Caco-2 (cell line): ENCODE measurements around the gene YWHAG. TPM values are rescaled to one million over a fixed set of nuclear protein-coding genes. Genes with fewer than 3 reads are reported as not detected.
"Not testable (repeated sequence)": the region's sequence is repeated elsewhere in the genome, so short reads cannot be mapped to it uniquely, and the experiment has no call there.

Experiments
- BruUV-seq: library from RNA; stranded (reverse); fragments of 400-500 nt; replicated peaks from 2 replicates; lab custom pipeline; 2021; lab: Mats Ljungman, UMichigan
- CTCF ChIA-PET: fragments of 300-600 bp; sonication (Branson Sonifier 250); formaldehyde crosslinking; loops from one replicate; lab custom pipeline; 2022; ENCODE audit warnings: antibody characterized with exemption; lab: Charles Lee
- POLR2A ChIA-PET: fragments of 300-600 bp; sonication (Branson Sonifier 250); formaldehyde crosslinking; loops from one replicate; lab custom pipeline; 2022; ENCODE audit warnings: antibody characterized with exemption; lab: Charles Lee
- DNase-seq, 2 experiments: peaks; one replicate each; pipeline versions ENCODE4 v3.0.0 to v3.0.0-alpha.2; 2020 to 2022
- H3K27me3 ChIP-seq: replicated peaks from 2 replicates; pipeline ENCODE4 v1.6.0; 2011; ENCODE audit warnings: low read length; ENCODE audit not compliant: control insufficient read depth, insufficient read depth
- H3K36me3 ChIP-seq: 2 replicates; pipeline ENCODE4 v1.5.1; 2011; ENCODE audit warnings: low read length; ENCODE audit not compliant: control insufficient read depth, insufficient read depth
- H3K4me1 ChIP-seq: fragments of 250-450 bp; sonication (Bioruptor Pico); 2 replicates; pipeline ENCODE4 v1.5.1; 2020; ENCODE audit warnings: mild to moderate bottlenecking
- H3K4me3 ChIP-seq: 2 replicates; pipeline ENCODE4 v1.5.1; 2011; ENCODE audit warnings: low read depth, mild to moderate bottlenecking, control low read depth, low read length
- H3K9me3 ChIP-seq: fragments of 250-450 bp; sonication (Bioruptor Pico); 2 replicates; pipeline ENCODE4 v1.5.1; 2020; ENCODE audit warnings: mild to moderate bottlenecking, moderate library complexity
- H3K27ac Mint-ChIP-seq: one replicate; pipeline ENCODE4 v1.8.0; 2022; ENCODE audit warnings: mixed read lengths; ENCODE audit not compliant: unreplicated experiment
- H3K27me3 Mint-ChIP-seq: one replicate; pipeline ENCODE4 v1.8.0; 2022; ENCODE audit warnings: mixed read lengths; ENCODE audit not compliant: insufficient read depth, unreplicated experiment
- H3K36me3 Mint-ChIP-seq: one replicate; pipeline ENCODE4 v1.8.0; 2022; ENCODE audit warnings: mild to moderate bottlenecking, mixed read lengths; ENCODE audit not compliant: insufficient read depth, unreplicated experiment
- H3K4me1 Mint-ChIP-seq: one replicate; pipeline ENCODE4 v1.8.0; 2022; ENCODE audit warnings: low read depth, mixed read lengths; ENCODE audit not compliant: unreplicated experiment
- H3K4me3 Mint-ChIP-seq: one replicate; pipeline ENCODE4 v1.8.0; 2022; ENCODE audit warnings: mild to moderate bottlenecking, moderate library complexity, mixed read lengths; ENCODE audit not compliant: unreplicated experiment
- H3K9me3 Mint-ChIP-seq: one replicate; pipeline ENCODE4 v1.8.0; 2022; ENCODE audit warnings: mixed read lengths; ENCODE audit not compliant: unreplicated experiment
- CTCF ChIP-seq, 2 experiments: fragments of 200-600 bp in 1 of 2; IDR thresholded peaks; 1 replicate in 1 of 2; 2 replicates in 1 of 2; pipeline versions ENCODE4 v1.5.1 to v1.8.0; 2011 to 2022; ENCODE audit warnings: antibody characterized with exemption in 1 of 2, control low read depth in 1 of 2, inconsistent platforms in 1 of 2, low read depth in 1 of 2, low read length in 1 of 2, mild to moderate bottlenecking in 1 of 2, moderate library complexity in 1 of 2; ENCODE audit not compliant: insufficient read depth in 1 of 2, severe bottlenecking in 1 of 2, unreplicated experiment in 1 of 2
- intact Hi-C: fragments of 100-400 bp; cut with micrococcal nuclease; formaldehyde crosslinking; loops from one replicate; pipeline ENCODE4 v1.10.0; 2022; ENCODE audit not compliant: unreplicated experiment
- total RNA-seq: library from RNA; stranded (reverse); gene quantifications from 2 replicates; pipeline ENCODE4 v1.2.3, GENCODE V29; 2022

Gene YWHAG
- total RNA-seq, 1 experiment from 2014 or later = 150 TPM

GRCh38 chr7:76292213-76292573 is 66.6 kb downstream of the YWHAG start:
- peak overlapping the region; percentile 36 for H3K27ac Mint-ChIP-seq
- ChIA-PET POLR2A (no interaction called here), CTCF (interaction anchor here (0.6 to 2.5 kb wide), 7 partner anchors 10 to 71 kb away, joined by 3 to 22 read pairs (median 5); partner anchors contain the start of gene HSPB1)
- peaks cover 22% of the 10 kb centered on the region for H3K4me1 Mint-ChIP-seq
- H3K27me3 Mint-ChIP-seq = no peaks in the 10 kb centered on the region
- H3K4me3 ChIP-seq = peak overlapping the region; percentile 18; the same call in 1 of the 2 replicates
- peaks cover 37% of the 10 kb centered on the region for H3K4me1 ChIP-seq
- peaks cover 10% of the 10 kb centered on the region for H3K36me3 Mint-ChIP-seq
- no peaks in the 10 kb centered on the region for H3K27me3 ChIP-seq
- no peak for DNase-seq
- peak overlapping the region; percentile 17 for H3K4me3 Mint-ChIP-seq
- BruUV-seq = TSS peak; percentile 79
- H3K36me3 ChIP-seq = no peaks in the 10 kb centered on the region
- H3K9me3 Mint-ChIP-seq = no peaks in the 10 kb centered on the region
- TF ChIP-seq CTCF (IDR thresholded peaks at IDR 0.05; ENCODE audit: insufficient read depth in 1 of 2, low read depth in 1 of 2, low read length in 1 of 2, severe bottlenecking in 1 of 2, unreplicated experiment in 1 of 2) = no peak
- intact Hi-C loops = loop anchor here (5.0 kb wide), 1 partner anchor 65 kb away; the partner anchor contains the start of gene YWHAG
- H3K9me3 ChIP-seq = no peaks in the 10 kb centered on the region

- H3K4me3 Mint-ChIP-seq = peak overlapping the region; percentile 17
- peak; percentile 97 to 98 for TF ChIP-seq CTCF (IDR thresholded peaks at IDR 0.05; ENCODE audit: insufficient read depth in 1 of 2, low read depth in 1 of 2, low read length in 1 of 2, severe bottlenecking in 1 of 2, unreplicated experiment in 1 of 2)
- peaks cover 22% of the 10 kb centered on the region for H3K4me1 Mint-ChIP-seq
- H3K4me3 ChIP-seq = peak overlapping the region; percentile 18; the same call in 1 of the 2 replicates
- DNase-seq = peak; percentile 92 to 93
- no peaks in the 10 kb centered on the region for H3K27me3 ChIP-seq
- peak overlapping the region; percentile 36 for H3K27ac Mint-ChIP-seq
- no peaks in the 10 kb centered on the region for H3K9me3 Mint-ChIP-seq
- H3K4me1 ChIP-seq = peaks cover 33% of the 10 kb centered on the region
- intact Hi-C loops = loop anchor here (1.0 to 5.0 kb wide), 3 partner anchors 11 to 66 kb away; partner anchors contain the start of genes HSPB1 and YWHAG
- no peaks in the 10 kb centered on the region for H3K27me3 Mint-ChIP-seq
- no TSS peak for BruUV-seq
- CTCF ChIA-PET = interaction anchor here (0.6 to 2.5 kb wide), 5 partner anchors 11 to 71 kb away, joined by 3 to 22 read pairs (median 5); partner anchors contain the start of gene HSPB1
- peaks cover 10% of the 10 kb centered on the region for H3K36me3 Mint-ChIP-seq
- no peaks in the 10 kb centered on the region for H3K36me3 ChIP-seq
- H3K9me3 ChIP-seq = no peaks in the 10 kb centered on the region
- POLR2A ChIA-PET = no interaction called here
These were observed 67.2 kb downstream of the YWHAG start for GRCh38 chr7:76291351-76292212.

DNA sequence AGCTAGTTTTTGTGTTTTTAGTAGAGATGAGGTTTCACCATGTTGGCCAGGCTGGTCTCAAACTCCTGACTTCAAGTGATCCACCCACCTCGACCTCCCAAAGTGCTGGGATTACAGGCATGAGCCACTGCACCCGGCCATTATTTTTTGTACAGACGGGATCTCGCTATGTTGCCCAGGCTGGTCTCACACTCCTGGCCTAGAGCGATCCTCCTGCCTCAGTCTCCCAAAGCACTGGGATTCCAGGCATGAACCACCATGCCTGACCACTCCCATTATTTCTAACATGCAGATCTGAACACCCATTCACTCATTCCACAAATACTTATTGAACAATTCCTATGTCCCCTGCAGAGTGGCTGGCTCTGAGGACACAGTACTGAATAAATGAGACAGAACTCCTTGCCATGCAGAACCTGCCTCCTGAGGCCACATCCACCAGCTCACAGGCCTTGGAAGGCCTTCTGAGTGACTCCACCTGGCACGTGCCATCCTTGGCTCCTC is 67.9 kb downstream of the YWHAG start:
- H3K4me3 ChIP-seq, H3K9me3 ChIP-seq, H3K36me3 ChIP-seq, POLR2A ChIA-PET, H3K4me3 Mint-ChIP-seq, DNase-seq, H3K9me3 Mint-ChIP-seq, BruUV-seq, H3K27me3 ChIP-seq, H3K27me3 Mint-ChIP-seq: not testable (repeated sequence)
- CTCF ChIA-PET = interaction anchor here (2.5 kb wide), 1 partner anchor 23 kb away, joined by 22 read pairs; no protein-coding TSS in a partner anchor
- Mint-ChIP-seq H3K4me1 (peaks cover 22% of the 10 kb centered on the region), H3K36me3 (peaks cover 10% of the 10 kb centered on the region), H3K27ac (peak overlapping the region; percentile 36)
- intact Hi-C loops = loop anchor here (1.0 to 5.0 kb wide), 3 partner anchors 11 to 66 kb away; partner anchors contain the start of genes HSPB1 and YWHAG
- H3K4me1 ChIP-seq = peaks cover 33% of the 10 kb centered on the region
